ENCODE results near the gene ERCC6L. TPM values are rescaled to one million over a fixed set of nuclear protein-coding genes. Genes with fewer than 3 reads are reported as not detected.
"Not testable (repeated sequence)": the region's sequence is repeated elsewhere in the genome, so short reads cannot be mapped to it uniquely, and the experiment has no call there.

ERCC6L gene
- total and polyA plus RNA-seq, 7 donors: 0.01 to 0.22 (median 0.03) TPM; not detected in 4

DNA sequence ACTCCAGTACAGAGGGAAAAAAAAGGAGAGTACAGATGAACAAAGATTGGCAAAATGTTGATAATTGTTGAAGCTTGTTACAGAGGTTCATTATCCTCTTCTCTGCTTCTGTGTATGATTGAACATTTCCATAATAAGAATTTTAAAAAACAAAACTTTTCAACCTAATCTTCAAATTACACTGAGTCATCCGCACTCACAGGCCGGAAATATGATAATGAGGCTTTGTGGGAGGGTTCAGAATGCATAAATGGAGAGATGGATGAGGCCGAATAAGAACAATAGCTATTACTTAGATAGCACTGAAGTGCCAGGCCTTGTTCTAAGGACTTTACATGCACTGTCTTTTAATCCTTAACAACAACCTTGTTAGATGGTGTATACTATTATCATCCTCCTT is 4.6 kb upstream of the ERCC6L start:
- no peak for DNase-seq
- intact Hi-C loops (cut with DNase I): loop anchor here in 1 of 2 donors (10.0 kb wide), 1 partner anchor 301 kb away; no protein-coding TSS in a partner anchor
- TF ChIP-seq, protein P1, sequence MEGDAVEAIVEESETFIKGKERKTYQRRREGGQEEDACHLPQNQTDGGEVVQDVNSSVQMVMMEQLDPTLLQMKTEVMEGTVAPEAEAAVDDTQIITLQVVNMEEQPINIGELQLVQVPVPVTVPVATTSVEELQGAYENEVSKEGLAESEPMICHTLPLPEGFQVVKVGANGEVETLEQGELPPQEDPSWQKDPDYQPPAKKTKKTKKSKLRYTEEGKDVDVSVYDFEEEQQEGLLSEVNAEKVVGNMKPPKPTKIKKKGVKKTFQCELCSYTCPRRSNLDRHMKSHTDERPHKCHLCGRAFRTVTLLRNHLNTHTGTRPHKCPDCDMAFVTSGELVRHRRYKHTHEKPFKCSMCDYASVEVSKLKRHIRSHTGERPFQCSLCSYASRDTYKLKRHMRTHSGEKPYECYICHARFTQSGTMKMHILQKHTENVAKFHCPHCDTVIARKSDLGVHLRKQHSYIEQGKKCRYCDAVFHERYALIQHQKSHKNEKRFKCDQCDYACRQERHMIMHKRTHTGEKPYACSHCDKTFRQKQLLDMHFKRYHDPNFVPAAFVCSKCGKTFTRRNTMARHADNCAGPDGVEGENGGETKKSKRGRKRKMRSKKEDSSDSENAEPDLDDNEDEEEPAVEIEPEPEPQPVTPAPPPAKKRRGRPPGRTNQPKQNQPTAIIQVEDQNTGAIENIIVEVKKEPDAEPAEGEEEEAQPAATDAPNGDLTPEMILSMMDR (IDR thresholded peaks at IDR 0.05): no peak
- H3K36me3 ChIP-seq (ENCODE audit: insufficient read depth in 1 of 2, low read depth in 1 of 2): no peaks in the 10 kb centered on the region
- no peak for ATAC-seq
- H3K4me1 ChIP-seq: no peaks in the 10 kb centered on the region
- H3K27ac ChIP-seq: no peak overlapping the region
- whole genome bisulfite sequencing, 3 donors: 40 to 44% (median 43%) methylated on average over 3 of the region's 3 CpGs
- no peak overlapping the region for H3K4me3 ChIP-seq
- H3K9me3 ChIP-seq: no peaks in the 10 kb centered on the region
- H3K27me3 ChIP-seq (ENCODE audit: insufficient read depth in 3 of 3, low read length in 2 of 3): no peaks in the 10 kb centered on the region

DNA sequence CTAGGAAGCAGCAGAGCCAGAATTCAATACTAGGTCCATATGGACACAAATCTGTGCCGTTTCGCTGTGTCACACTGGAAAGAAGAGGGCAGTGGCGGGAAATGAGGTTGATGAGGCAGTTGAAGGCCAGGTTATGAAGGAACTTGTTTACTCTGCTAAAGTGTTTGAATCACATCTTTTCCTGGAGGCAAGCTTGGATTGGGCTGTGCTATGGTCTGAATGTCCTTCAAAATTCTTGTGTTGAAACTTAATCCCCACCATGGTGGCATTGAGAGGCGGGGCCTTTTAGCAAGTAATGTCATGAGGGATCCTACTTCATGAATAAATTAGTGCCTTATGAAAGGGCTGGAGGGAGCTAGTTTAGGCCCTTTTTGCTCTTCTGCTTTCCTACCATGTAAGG is 2.1 kb upstream of the ERCC6L start:
- DNase-seq: no peak
- TF ChIP-seq, protein P1 (IDR thresholded peaks at IDR 0.05): no peak
- H3K4me3 ChIP-seq: no peak overlapping the region
- no peaks in the 10 kb centered on the region for H3K36me3 ChIP-seq (ENCODE audit: insufficient read depth in 1 of 2, low read depth in 1 of 2)
- no peaks in the 10 kb centered on the region for H3K27me3 ChIP-seq (ENCODE audit: insufficient read depth in 3 of 3, low read length in 2 of 3)
- ATAC-seq: no peak
- H3K9me3 ChIP-seq: no peaks in the 10 kb centered on the region
- WGBS, 3 donors: 88 to 93% (median 89%) methylated on average over 4 of the region's 4 CpGs
- intact Hi-C loops (cut with DNase I): loop anchor here in 1 of 2 donors (10.0 kb wide), 1 partner anchor 304 kb away; no protein-coding TSS in a partner anchor
- no peak overlapping the region for H3K27ac ChIP-seq
- no peaks in the 10 kb centered on the region for H3K4me1 ChIP-seq

DNA sequence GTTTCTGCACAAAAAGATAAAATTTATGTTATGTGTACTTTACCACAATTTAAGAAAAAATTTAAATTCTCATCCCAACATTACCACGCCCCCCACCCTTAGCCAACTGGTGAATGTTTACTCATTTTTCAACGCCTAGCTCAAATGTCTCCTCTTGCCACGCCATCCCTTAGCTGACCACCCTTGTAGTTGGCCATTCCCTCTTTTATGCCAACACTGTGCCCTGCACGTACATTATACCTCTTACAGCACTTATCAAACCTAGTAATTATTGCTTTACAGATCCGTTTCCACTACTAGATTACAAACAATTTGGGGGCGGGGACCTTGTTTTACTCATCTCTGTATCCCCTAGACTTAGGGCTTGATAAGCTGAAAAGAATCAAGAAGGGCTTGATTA is 644 bp downstream of the ERCC6L start:
- H3K4me1 ChIP-seq: no peaks in the 10 kb centered on the region
- WGBS, 3 donors: 12 to 29% (median 18%) methylated on average over 6 of the region's 6 CpGs
- DNase-seq: no peak
- no peak overlapping the region for H3K4me3 ChIP-seq
- H3K27ac ChIP-seq: no peak overlapping the region
- H3K36me3 ChIP-seq (ENCODE audit: insufficient read depth in 1 of 2, low read depth in 1 of 2): no peaks in the 10 kb centered on the region
- no peak for ATAC-seq
- H3K9me3 ChIP-seq: no peaks in the 10 kb centered on the region
- H3K27me3 ChIP-seq (ENCODE audit: insufficient read depth in 3 of 3, low read length in 2 of 3): no peaks in the 10 kb centered on the region
- intact Hi-C loops (cut with DNase I): no loop called here
- TF ChIP-seq, protein P1 (IDR thresholded peaks at IDR 0.05): no peak

DNA sequence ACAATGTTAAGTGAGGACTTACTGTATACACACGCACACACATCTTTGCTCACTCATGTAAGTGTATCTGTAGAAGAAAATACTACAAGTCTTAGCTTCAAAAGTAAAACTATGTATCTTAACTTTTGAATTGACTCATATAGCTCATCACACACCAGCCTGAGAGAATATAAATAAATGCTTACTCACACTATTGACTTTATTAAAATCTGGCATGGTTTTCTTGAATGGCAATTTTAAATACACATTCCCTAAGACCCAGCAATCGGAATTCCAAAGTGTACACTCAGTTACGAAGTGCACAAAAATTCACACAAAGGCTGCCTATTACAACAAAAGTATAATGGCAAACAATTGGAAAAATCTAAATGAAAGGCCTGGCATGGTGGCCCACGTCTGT is 2.0 kb downstream of the ERCC6L start:
- no peaks in the 10 kb centered on the region for H3K9me3 ChIP-seq
- H3K27me3 ChIP-seq (ENCODE audit: insufficient read depth in 3 of 3, low read length in 2 of 3): no peaks in the 10 kb centered on the region
- ATAC-seq: no peak
- TF ChIP-seq, protein P1 (IDR thresholded peaks at IDR 0.05): no peak
- 79 to 97% (median 95%) methylated on average over 4 of the region's 4 CpGs for WGBS, 3 donors
- intact Hi-C loops (cut with DNase I): no loop called here
- no peaks in the 10 kb centered on the region for H3K36me3 ChIP-seq (ENCODE audit: insufficient read depth in 1 of 2, low read depth in 1 of 2)
- DNase-seq: no peak
- H3K27ac ChIP-seq: no peak overlapping the region
- H3K4me3 ChIP-seq: no peak overlapping the region
- no peaks in the 10 kb centered on the region for H3K4me1 ChIP-seq

DNA sequence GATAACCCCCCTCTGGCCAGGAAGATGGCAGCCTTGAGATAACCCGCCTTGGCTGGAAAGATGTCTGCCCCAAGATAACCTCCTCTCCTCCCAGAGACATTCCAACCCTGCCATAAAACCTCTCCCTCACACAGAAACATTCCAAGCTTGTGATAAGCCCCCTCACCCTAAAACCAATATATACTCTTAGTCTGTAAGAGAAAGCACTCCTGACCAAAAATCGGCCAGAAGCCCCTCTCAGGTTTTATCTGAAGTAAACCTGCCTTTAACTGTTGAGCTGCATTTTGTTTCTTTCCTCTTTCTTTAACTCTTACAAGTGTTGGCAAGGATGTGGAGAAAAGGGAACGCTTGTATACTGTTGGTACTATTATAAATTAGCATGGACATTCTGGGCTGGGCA is 8.5 kb downstream of the ERCC6L start:
- Histone ChIP-seq H3K27me3 (ENCODE audit: insufficient read depth in 3 of 3, low read length in 2 of 3) (peaks cover 0 to 3% (median 0%) of the 10 kb centered on the region in 3 donors), H3K4me3 (no peak overlapping the region), H3K9me3 (no peaks in the 10 kb centered on the region), H3K27ac (no peak overlapping the region), H3K4me1 (no peaks in the 10 kb centered on the region), H3K36me3 (ENCODE audit: insufficient read depth in 1 of 2, low read depth in 1 of 2) (no peaks in the 10 kb centered on the region)
- intact Hi-C loops (cut with DNase I): no loop called here
- TF ChIP-seq, protein P1 (IDR thresholded peaks at IDR 0.05): no peak
- ATAC-seq: no peak
- DNase-seq: no peak
- 90 to 100% (median 99%) methylated on average over 3 of the region's 3 CpGs for WGBS, 3 donors

DNA sequence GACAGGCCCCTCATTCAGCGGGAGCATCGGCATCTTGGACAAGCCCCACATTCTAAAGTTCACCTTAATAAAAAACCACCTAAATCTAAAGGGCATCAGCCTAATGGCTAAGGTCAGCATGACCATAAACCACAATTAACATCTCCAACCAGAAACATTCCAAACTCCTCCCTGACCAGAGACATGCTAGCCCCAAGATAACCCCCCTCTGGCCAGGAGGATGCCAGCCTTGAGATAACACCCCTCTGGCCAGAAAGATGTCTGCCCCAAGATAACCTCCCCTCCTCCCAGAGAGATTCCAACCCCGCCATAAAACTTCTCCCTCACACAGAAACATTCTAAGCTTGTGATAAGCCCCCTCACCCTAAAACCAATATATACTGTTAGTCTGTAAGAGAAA is 18.5 kb downstream of the ERCC6L start:
- intact Hi-C loops (cut with DNase I); H3K27me3 ChIP-seq (ENCODE audit: insufficient read depth in 3 of 3, low read length in 2 of 3); H3K36me3 ChIP-seq (ENCODE audit: insufficient read depth in 1 of 2, low read depth in 1 of 2); ATAC-seq; DNase-seq; H3K9me3 ChIP-seq; H3K4me1 ChIP-seq; H3K27ac ChIP-seq; H3K4me3 ChIP-seq: not testable (repeated sequence)
- WGBS, 3 donors: 91 to 100% (median 97%) methylated on average over 3 of the region's 3 CpGs

All from psoas muscle (tissue), 8 donors.